ENCODE data around the gene KLF7.

Gene KLF7

DNA sequence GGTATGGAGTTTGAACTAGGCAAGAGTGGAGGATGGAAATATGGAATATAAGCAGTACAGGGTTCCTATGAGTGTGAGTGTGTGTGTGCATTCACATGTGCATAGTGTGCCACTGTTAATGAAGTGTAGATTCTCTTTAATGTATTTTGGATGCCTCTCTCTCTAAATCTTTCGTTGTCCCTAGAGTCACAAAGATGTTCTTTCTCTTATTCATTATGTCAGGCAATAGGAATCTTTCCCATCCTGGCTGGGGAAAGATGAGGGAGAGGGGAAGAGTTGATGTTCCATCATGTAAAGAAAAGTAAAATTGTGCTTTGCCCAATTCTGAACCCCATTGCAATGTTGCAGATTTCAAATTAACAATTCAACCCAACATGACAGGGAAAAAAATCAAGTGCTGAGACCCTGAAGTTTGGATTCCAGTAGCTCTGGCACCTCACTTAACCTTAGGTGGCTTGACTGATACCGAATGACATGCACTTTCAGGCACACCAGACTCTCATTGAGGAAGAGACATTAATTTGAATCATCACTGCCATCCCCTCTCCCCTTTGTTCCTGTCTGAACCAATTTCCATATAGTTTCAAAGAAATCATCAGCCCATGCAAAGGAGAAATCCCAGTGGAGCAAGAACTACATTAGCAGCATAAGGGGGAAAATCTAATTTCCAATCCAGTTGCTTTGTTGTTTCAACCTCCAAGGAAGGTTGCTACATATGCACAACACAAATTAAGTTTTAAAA is 28.0 kb downstream of the KLF7 start:
- Histone ChIP-seq H3K27me3 (ENCODE audit: control insufficient read depth, insufficient read depth, low read length, poor library complexity, severe bottlenecking) (no peaks in the 10 kb centered on the region), H3K27ac (ENCODE audit: insufficient read depth, low read depth, low read length, poor library complexity, severe bottlenecking) (no peak overlapping the region), H3K9me3 (ENCODE audit: control insufficient read depth, low read length) (no peaks in the 10 kb centered on the region), H3K4me3 (ENCODE audit: insufficient read depth, low read depth, low read length) (no peak overlapping the region), H3K36me3 (ENCODE audit: control insufficient read depth, insufficient read depth, low read length) (no peaks in the 10 kb centered on the region), H3K4me1 (ENCODE audit: control insufficient read depth, insufficient read depth, low read length) (peaks cover 32% of the 10 kb centered on the region)
- WGBS, 2 experiments, result 86 to 92% methylated on average over 1 to 2 of the region's 2 CpGs

DNA sequence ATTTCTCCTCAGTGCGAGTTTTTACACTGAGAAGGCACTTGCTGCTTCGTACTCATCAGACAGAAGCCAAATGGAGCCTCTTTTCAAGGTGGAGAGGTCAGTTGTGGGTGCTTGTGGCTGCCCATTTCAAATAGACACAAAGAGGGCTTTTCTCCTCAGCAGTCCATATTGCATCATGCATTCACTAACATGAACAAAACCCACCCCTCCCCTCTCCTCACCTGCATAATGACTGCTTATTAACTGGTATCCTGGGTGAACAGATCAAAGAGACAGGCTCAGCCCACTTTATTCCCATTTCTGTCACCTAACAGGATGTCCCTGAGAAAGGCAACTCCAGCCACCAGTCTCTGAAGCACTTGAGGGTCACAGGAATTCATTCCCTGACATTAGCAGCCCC is 28.9 kb downstream of the KLF7 start:
- no peak overlapping the region for H3K27ac ChIP-seq (ENCODE audit: insufficient read depth, low read depth, low read length, poor library complexity, severe bottlenecking)
- 85 to 93% methylated on average over 2 of the region's 2 CpGs for WGBS, 2 experiments
- H3K4me1 ChIP-seq (ENCODE audit: control insufficient read depth, insufficient read depth, low read length), result peaks cover 25% of the 10 kb centered on the region
- no peak overlapping the region for H3K4me3 ChIP-seq (ENCODE audit: insufficient read depth, low read depth, low read length)
- H3K27me3 ChIP-seq (ENCODE audit: control insufficient read depth, insufficient read depth, low read length, poor library complexity, severe bottlenecking), result no peaks in the 10 kb centered on the region
- H3K9me3 ChIP-seq (ENCODE audit: control insufficient read depth, low read length), result no peaks in the 10 kb centered on the region
- no peaks in the 10 kb centered on the region for H3K36me3 ChIP-seq (ENCODE audit: control insufficient read depth, insufficient read depth, low read length)

DNA sequence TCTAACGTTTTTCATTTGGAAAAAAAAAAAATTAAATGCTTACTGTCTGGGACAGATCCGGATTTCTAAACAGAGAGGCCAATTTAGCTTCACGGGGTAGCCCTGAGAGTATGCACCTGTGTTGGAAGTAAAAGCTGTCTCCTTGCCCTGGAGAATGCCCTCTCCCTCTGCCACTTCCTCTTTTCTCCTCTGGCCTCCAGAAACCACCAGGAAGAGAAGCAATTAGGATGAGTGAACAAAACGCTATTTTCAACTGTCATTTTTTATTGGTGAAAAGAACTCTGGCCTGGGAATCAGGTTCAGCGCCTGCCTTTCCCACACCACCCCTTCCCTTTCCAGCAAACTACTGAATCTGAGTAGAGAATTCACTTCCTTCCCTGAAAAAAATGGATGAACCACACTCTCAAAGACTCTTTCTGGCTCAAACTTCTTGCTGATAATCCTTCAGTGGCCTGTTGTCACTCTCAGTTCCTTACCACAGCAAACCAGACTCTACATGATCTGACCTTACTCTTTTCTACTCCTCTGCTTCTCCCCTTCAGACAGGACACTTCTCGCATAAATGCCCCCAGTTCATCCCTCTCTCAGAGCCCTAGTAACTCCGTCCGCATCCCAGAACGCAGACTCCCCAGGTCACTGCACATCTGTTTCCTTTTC is 29.8 kb downstream of the KLF7 start:
- 89 to 90% methylated on average over 9 of the region's 9 CpGs for WGBS, 2 experiments
- no peak overlapping the region for H3K4me3 ChIP-seq (ENCODE audit: insufficient read depth, low read depth, low read length)
- peaks cover 21% of the 10 kb centered on the region for H3K4me1 ChIP-seq (ENCODE audit: control insufficient read depth, insufficient read depth, low read length)
- no peaks in the 10 kb centered on the region for H3K27me3 ChIP-seq (ENCODE audit: control insufficient read depth, insufficient read depth, low read length, poor library complexity, severe bottlenecking)
- H3K9me3 ChIP-seq (ENCODE audit: control insufficient read depth, low read length), result no peaks in the 10 kb centered on the region
- H3K27ac ChIP-seq (ENCODE audit: insufficient read depth, low read depth, low read length, poor library complexity, severe bottlenecking), result no peak overlapping the region
- no peaks in the 10 kb centered on the region for H3K36me3 ChIP-seq (ENCODE audit: control insufficient read depth, insufficient read depth, low read length)

DNA sequence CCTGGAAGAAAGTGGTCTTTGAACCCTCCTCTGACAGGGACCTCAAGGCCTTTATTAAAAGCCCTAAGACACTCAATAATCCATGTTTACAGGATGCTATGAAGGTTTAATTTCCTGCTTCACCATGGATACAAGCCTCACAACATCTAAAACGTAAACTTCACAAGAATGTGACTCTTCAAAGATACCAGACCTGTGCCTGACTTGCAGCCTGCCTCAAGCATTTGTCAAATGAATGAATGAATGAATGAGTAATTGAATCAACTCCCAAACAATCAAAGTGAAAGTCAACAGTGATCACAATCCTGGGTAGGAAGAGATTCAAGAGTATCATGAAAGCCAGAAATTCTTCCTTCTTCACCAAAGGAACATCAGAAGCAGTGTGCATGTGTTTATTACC is 30.4 kb downstream of the KLF7 start:
- H3K9me3 ChIP-seq (ENCODE audit: control insufficient read depth, low read length), result no peaks in the 10 kb centered on the region
- no peak overlapping the region for H3K27ac ChIP-seq (ENCODE audit: insufficient read depth, low read depth, low read length, poor library complexity, severe bottlenecking)
- H3K4me3 ChIP-seq (ENCODE audit: insufficient read depth, low read depth, low read length), result no peak overlapping the region
- no peaks in the 10 kb centered on the region for H3K36me3 ChIP-seq (ENCODE audit: control insufficient read depth, insufficient read depth, low read length)
- no peaks in the 10 kb centered on the region for H3K27me3 ChIP-seq (ENCODE audit: control insufficient read depth, insufficient read depth, low read length, poor library complexity, severe bottlenecking)
- WGBS, 2 experiments, result 85% methylated on average over 1 of the region's 1 CpG; no CpG with 5 or more reads in 1 of the 2 experiments
- peaks cover 21% of the 10 kb centered on the region for H3K4me1 ChIP-seq (ENCODE audit: control insufficient read depth, insufficient read depth, low read length)

DNA sequence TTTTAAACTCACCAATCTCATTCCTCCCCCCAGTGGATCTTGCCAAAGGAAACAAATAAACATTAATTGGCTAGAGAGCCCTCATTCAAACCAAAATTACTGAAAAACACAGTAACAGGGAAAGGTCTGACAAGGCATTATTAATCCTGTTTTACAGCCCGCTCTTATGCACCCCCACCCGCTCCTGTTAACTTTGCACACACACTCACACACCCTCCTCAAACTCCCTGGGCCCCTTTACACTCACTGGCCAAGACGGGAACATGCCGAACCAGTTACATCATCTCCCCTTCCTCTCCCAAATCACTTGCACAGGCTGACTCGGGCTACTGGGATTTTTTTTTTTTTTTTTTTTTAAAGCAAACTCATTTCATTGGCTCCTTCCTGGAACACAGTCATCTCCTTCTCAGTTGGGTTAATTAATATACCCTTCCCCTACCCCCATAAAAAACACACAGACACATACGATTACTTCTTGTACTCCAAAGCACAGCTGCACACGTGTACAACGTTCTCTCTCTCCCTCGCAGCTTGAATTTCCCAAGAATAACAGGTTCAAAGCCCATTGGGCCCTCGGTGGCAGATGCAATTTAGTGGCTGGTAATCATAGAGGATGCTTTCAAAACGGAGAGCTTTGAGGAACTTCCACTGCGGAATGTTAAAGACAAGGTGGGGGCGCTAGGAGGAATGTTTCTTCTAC is 31.8 kb downstream of the KLF7 start:
- WGBS, 2 experiments, result 62 to 63% methylated on average over 13 of the region's 13 CpGs
- no peak overlapping the region for H3K4me3 ChIP-seq (ENCODE audit: insufficient read depth, low read depth, low read length)

DNA sequence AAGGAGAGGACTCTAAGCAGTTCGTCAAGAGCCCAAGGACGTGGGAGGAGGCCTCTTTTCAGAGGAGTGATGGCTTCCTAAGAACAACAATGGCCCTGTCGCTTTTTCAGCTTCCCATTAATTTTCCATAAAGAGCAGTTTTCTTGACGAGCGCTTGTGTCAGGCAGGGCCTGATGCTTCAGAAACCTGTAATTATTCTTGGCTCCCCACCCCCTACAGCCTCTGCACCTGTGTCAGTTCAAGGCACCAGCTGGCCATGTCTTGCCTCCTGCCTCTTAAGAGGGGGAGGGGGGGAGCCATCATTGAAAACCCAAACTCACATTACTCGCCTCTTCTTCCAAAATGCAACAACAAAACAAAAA is 32.3 kb downstream of the KLF7 start:
- Histone ChIP-seq H3K27ac (ENCODE audit: insufficient read depth, low read depth, low read length, poor library complexity, severe bottlenecking) (peak overlapping the region; percentile 56), H3K4me1 (ENCODE audit: control insufficient read depth, insufficient read depth, low read length) (peaks cover 21% of the 10 kb centered on the region), H3K27me3 (ENCODE audit: control insufficient read depth, insufficient read depth, low read length, poor library complexity, severe bottlenecking) (no peaks in the 10 kb centered on the region), H3K4me3 (ENCODE audit: insufficient read depth, low read depth, low read length) (no peak overlapping the region), H3K36me3 (ENCODE audit: control insufficient read depth, insufficient read depth, low read length) (no peaks in the 10 kb centered on the region), H3K9me3 (ENCODE audit: control insufficient read depth, low read length) (peaks cover 3% of the 10 kb centered on the region)
- 28 to 46% methylated on average over 6 of the region's 6 CpGs for WGBS, 2 experiments

More for the DNA sequence above, 31.8 kb downstream of the KLF7 start:
- Histone ChIP-seq H3K4me1 (ENCODE audit: control insufficient read depth, insufficient read depth, low read length) (peaks cover 21% of the 10 kb centered on the region), H3K27me3 (ENCODE audit: control insufficient read depth, insufficient read depth, low read length, poor library complexity, severe bottlenecking) (no peaks in the 10 kb centered on the region), H3K9me3 (ENCODE audit: control insufficient read depth, low read length) (no peaks in the 10 kb centered on the region), H3K36me3 (ENCODE audit: control insufficient read depth, insufficient read depth, low read length) (no peaks in the 10 kb centered on the region), H3K27ac (ENCODE audit: insufficient read depth, low read depth, low read length, poor library complexity, severe bottlenecking) (peak overlapping the region; percentile 56)

DNA sequence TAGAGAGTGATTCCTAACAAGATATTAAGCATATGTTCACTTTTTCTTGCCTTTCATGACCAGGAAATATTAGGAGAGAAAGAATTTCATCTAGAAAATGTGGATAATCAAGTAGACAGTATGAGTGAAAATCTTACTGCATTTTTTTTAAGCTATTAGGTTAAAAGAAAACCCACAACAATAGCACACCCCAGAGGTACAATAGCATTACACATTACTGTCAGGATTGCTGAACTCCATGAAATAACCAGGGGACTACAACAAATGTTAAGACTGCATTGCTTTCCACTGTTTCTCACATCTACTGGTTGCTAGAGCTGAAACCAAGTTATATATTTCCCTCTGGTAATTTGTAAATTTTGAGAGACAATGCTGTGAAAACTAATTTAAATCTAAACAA is 33.7 kb downstream of the KLF7 start:
- Histone ChIP-seq H3K9me3 (ENCODE audit: control insufficient read depth, low read length) (peaks cover 3% of the 10 kb centered on the region), H3K27ac (ENCODE audit: insufficient read depth, low read depth, low read length, poor library complexity, severe bottlenecking) (no peak overlapping the region), H3K4me1 (ENCODE audit: control insufficient read depth, insufficient read depth, low read length) (peaks cover 21% of the 10 kb centered on the region), H3K36me3 (ENCODE audit: control insufficient read depth, insufficient read depth, low read length) (no peaks in the 10 kb centered on the region), H3K27me3 (ENCODE audit: control insufficient read depth, insufficient read depth, low read length, poor library complexity, severe bottlenecking) (no peaks in the 10 kb centered on the region), H3K4me3 (ENCODE audit: insufficient read depth, low read depth, low read length) (no peak overlapping the region)

DNA sequence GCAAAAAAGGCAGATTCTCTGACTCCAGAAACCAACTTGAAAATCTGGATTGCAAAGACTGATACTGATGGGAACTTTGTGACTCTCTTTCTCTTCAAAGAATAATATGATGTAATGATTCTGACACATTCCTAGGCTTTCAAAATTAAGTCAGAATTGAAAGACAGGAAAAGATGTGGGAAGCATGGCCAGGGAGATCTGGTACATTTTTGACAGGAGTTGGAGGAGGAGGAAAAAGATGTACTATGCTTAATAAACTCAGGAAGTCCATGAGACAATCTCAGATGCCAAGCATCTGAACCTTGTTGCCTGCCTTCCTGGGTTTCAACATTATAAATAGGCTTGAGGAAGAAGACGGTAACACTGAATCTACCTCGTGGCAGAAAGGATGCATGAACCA is 34.2 kb downstream of the KLF7 start:
- 91 to 95% methylated on average over 2 of the region's 2 CpGs for WGBS, 2 experiments
- no peak overlapping the region for H3K4me3 ChIP-seq (ENCODE audit: insufficient read depth, low read depth, low read length)
- peaks cover 3% of the 10 kb centered on the region for H3K9me3 ChIP-seq (ENCODE audit: control insufficient read depth, low read length)
- H3K27me3 ChIP-seq (ENCODE audit: control insufficient read depth, insufficient read depth, low read length, poor library complexity, severe bottlenecking), result no peaks in the 10 kb centered on the region
- H3K36me3 ChIP-seq (ENCODE audit: control insufficient read depth, insufficient read depth, low read length), result no peaks in the 10 kb centered on the region
- H3K27ac ChIP-seq (ENCODE audit: insufficient read depth, low read depth, low read length, poor library complexity, severe bottlenecking), result no peak overlapping the region
- H3K4me1 ChIP-seq (ENCODE audit: control insufficient read depth, insufficient read depth, low read length), result peaks cover 21% of the 10 kb centered on the region

DNA sequence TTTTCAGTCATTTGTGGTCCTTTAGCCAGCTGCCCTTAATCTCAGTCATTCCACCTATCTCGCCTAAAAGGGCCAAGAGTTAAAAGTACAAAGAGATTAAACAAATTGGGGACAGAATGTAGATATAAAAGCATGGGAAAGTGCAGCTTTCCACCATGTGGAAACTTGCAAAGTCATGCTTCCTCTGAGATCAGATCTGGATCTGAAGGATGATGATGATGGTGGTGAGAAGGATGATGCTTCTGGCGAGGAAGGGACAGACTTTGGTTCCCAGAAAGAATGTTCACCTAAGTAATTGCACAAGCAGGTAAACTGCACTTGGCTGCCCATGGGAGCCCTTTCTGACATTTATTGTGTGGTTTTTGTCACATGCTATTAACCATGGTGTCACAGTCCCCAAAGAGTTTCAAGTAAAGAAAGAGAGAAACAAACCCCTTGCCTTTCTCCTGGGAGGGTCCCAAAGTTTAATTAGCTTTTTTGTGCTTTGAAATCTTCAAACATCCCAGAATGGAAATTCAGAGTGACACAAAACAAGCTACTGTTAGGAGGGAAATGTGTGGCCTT is 34.7 kb downstream of the KLF7 start:
- Histone ChIP-seq H3K9me3 (ENCODE audit: control insufficient read depth, low read length) (peaks cover 3% of the 10 kb centered on the region), H3K27me3 (ENCODE audit: control insufficient read depth, insufficient read depth, low read length, poor library complexity, severe bottlenecking) (no peaks in the 10 kb centered on the region), H3K4me1 (ENCODE audit: control insufficient read depth, insufficient read depth, low read length) (peaks cover 19% of the 10 kb centered on the region), H3K36me3 (ENCODE audit: control insufficient read depth, insufficient read depth, low read length) (no peaks in the 10 kb centered on the region), H3K27ac (ENCODE audit: insufficient read depth, low read depth, low read length, poor library complexity, severe bottlenecking) (no peak overlapping the region), H3K4me3 (ENCODE audit: insufficient read depth, low read depth, low read length) (no peak overlapping the region)
- 97 to 100% methylated on average over 2 of the region's 2 CpGs for WGBS, 2 experiments

DNA sequence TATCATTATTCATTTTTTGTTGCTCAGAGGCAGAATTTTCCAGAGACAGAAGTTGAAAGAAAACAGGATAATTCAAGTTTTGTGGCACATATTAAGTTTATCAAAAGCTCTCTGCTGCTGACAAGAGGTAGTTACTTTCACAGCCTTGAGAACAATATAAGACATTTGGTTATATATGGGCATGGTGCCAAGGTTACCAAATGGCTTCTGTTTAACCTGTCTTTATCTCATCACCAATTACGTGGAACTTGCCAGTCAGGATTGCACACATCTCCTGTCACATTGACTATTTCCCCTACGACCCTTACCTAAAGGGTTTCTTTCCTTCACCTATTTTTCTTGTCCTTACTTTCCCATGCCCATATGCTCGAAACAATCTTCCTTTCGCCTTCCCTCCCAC is 35.9 kb downstream of the KLF7 start:
- H3K9me3 ChIP-seq (ENCODE audit: control insufficient read depth, low read length), result peaks cover 3% of the 10 kb centered on the region
- WGBS, 2 experiments, result 90 to 94% methylated on average over 4 of the region's 4 CpGs
- H3K4me1 ChIP-seq (ENCODE audit: control insufficient read depth, insufficient read depth, low read length), result peaks cover 18% of the 10 kb centered on the region
- H3K27ac ChIP-seq (ENCODE audit: insufficient read depth, low read depth, low read length, poor library complexity, severe bottlenecking), result no peak overlapping the region
- no peaks in the 10 kb centered on the region for H3K27me3 ChIP-seq (ENCODE audit: control insufficient read depth, insufficient read depth, low read length, poor library complexity, severe bottlenecking)
- no peaks in the 10 kb centered on the region for H3K36me3 ChIP-seq (ENCODE audit: control insufficient read depth, insufficient read depth, low read length)
- H3K4me3 ChIP-seq (ENCODE audit: insufficient read depth, low read depth, low read length), result no peak overlapping the region

Data from ectodermal cell (in vitro differentiated cells).